GM12865 (cell line): Measurements from ENCODE around the gene SUGT1.

ENCODE experiments used
- DNase-seq: peaks from one replicate; pipeline ENCODE4 v3.0.0; 2010; ENCODE audit warnings: low read depth
- H3K4me3 ChIP-seq: 2 replicates; pipeline ENCODE4 v1.5.1; 2011; ENCODE audit warnings: mild to moderate bottlenecking, low read depth, low read length, control low read depth
- TF ChIP-seq, protein P1 (sequence below): IDR thresholded peaks from 2 replicates; pipeline ENCODE4 v1.5.1; 2011; ENCODE audit warnings: low read length, control low read depth, low read depth, inconsistent platforms; ENCODE audit not compliant: insufficient read depth; ENCODE audit errors: missing control alignments

SUGT1 gene

DNA sequence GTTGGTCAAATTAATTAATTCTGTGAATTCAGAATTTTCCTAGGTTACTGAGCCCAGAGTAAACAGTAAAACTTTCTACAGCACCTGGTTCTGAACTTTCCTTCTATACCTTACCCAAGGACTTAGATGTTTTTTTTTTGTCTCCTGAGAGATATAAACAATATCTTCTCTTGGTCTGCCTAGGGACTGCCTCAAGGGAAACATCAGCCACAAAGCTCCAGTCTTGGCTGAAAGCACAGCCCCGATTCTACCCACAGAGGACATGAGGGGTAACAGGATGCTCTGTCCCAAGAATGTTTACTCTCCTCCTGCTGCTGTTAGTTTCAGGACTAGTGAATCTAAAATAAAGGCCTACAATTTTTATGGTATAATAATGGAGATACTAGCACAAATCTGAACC, 72.7 kb downstream of the SUGT1 start:
- no peak overlapping the region for H3K4me3 ChIP-seq
- DNase-seq, result no peak
- TF ChIP-seq, protein P1, sequence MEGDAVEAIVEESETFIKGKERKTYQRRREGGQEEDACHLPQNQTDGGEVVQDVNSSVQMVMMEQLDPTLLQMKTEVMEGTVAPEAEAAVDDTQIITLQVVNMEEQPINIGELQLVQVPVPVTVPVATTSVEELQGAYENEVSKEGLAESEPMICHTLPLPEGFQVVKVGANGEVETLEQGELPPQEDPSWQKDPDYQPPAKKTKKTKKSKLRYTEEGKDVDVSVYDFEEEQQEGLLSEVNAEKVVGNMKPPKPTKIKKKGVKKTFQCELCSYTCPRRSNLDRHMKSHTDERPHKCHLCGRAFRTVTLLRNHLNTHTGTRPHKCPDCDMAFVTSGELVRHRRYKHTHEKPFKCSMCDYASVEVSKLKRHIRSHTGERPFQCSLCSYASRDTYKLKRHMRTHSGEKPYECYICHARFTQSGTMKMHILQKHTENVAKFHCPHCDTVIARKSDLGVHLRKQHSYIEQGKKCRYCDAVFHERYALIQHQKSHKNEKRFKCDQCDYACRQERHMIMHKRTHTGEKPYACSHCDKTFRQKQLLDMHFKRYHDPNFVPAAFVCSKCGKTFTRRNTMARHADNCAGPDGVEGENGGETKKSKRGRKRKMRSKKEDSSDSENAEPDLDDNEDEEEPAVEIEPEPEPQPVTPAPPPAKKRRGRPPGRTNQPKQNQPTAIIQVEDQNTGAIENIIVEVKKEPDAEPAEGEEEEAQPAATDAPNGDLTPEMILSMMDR, result no peak

DNA sequence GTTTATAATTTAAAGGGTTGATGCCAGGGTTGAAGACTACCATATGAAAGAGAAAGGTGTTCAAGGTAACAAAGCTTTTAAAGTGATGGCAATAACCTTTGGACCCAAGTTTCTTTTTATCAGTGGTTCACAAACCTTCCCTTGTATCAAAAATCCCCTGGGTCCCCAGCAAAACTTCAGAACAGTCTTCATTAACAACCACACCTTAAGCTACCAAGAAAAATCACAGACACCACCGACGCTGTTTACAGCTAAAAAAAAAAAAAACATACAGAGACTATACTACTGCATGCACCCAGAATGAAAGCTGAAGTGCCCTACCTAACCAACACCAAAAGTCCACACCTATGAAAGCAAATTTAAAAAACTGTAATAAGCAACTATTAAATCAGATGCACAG, 73.6 kb downstream of the SUGT1 start:
- no peak overlapping the region for H3K4me3 ChIP-seq
- TF ChIP-seq, protein P1, result no peak
- DNase-seq, result no peak

DNA sequence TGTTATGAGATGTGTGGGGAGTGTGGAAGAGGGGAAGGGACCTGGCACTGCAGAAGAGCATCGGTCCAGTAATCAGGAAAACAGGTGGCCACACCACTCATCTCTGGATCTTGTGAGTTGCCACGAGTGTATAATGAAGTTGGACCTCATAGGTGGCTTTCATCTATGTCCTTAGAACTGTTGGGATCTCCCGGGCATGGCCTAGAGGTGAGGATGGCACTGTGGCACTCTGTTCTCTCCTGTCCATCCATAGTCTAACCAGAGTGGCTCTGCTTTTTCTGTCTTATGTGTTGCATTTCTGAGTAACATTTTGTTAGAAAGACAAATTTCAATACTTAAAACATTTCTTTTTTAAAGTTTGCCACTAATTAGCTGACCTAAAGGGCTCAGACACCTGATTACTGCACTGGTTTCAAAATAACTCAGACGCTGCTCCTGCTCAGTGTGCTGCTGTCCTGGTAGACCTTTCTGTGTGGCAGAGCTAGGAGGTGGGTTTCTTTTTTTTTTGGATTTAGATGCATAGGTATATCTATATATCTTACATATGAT, 81.5 kb downstream of the SUGT1 start:
- TF ChIP-seq, protein P1, result no peak
- no peak overlapping the region for H3K4me3 ChIP-seq
- DNase-seq, result no peak

DNA sequence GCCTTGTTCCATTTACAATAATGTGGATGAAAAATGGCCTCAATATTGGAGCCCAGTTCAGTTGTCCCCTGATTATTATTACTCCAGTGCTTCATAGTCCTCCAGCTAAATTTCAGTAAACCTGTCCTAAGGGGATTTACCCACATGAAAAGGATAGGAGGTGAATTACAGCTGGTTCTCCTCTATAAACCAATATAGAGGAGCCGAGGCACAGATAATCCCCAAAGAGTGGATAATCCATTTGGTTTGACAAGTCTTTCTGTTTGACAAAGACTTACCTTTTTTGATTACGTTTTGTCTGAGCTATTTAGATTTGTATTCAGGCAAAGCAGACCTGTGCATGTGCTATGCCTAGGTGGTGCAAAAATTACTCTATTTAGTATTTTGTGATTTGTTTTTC, 84.3 kb downstream of the SUGT1 start:
- TF ChIP-seq, protein P1, result no peak
- no peak for DNase-seq
- no peak overlapping the region for H3K4me3 ChIP-seq

DNA sequence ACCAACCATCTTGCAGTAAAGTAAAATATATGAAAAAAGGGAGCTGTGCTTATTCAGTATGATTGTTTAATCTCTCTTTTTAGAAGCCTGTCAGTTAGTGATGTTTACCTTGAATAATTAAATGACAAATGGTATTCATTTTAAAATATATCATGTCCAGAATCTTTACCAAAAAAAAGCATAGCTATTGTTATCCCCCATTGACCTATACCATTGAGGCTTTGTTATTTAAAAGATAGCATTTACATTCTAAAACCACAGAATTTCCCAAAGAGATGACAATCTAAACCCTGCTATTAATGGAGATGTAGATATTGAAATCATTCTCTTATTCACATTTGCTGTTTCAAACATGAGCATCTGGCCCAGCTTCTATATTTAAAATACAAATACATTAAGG, 84.8 kb downstream of the SUGT1 start:
- H3K4me3 ChIP-seq, result no peak overlapping the region
- TF ChIP-seq, protein P1, result no peak
- DNase-seq, result no peak

DNA sequence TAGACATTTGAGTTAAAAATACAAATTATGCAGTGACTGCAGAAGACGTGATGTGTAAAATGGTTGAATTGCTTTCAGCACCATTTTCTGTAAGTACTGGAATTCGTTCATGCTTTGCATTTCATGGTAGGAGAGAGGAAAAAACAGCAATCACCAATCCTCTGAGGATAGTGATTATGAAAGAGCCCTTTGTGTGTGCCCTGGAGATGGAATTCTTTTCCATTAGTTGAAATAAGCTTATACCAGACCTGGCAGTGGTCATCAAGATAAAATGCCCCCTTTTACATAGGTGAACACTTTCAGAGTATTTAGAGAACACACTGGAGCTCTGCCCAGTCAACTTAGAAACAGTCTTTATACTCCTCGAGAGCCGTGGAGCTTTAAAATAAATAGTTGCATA, 85.3 kb downstream of the SUGT1 start:
- TF ChIP-seq, protein P1, result no peak
- no peak for DNase-seq
- H3K4me3 ChIP-seq, result no peak overlapping the region

DNA sequence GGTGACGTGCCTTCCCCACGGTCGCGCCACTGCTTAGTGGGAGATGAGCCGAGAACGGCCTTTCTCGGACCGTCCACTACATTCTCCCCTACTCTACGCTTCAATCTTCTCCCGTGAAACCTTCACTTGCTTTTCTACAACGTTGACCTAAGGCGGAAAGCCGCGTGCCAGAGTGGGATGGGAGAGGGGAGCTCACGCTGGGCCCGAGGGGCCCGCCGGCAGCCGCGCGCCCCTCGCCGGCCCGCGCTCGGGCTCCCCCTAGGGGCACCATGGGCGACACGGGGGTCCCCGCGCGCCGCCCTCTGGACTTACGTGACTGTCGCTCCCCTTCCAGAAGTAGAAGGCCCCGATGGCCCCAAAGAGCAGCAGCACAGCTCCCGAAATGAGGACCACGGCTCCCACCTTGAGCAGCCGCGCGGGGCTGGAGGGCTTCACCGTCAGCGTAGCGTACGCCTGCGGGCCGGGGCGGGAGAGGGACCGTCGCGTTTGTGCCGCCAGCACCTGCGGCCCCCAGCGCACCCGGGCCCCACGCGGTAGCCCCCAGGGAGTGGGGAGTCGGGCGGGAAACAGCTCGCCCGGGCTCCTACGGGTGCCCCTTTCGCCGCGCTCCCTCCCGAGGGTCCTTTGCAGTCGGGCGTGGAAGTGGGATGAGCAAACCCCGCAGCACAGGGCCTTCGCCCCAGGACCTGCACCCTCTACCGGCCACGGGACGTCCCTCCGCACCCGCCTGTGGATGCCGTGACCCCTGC, 86.3 kb downstream of the SUGT1 start:
- peak; percentile 18 for DNase-seq
- no peak overlapping the region for H3K4me3 ChIP-seq
- TF ChIP-seq, protein P1, result peak; percentile 39
